A673 (cell line): ENCODE measurements around the gene PLEKHG2. TPM values are rescaled to one million over a fixed set of nuclear protein-coding genes. Genes with fewer than 3 reads are reported as not detected.

Experiments used
- BruUV-seq: library from RNA; stranded (reverse); fragments of 400-500 nt; replicated peaks from 2 replicates; lab custom pipeline; 2021; lab: Mats Ljungman, UMichigan
- CTCF ChIA-PET: fragments of 300-600 bp; sonication (Branson Sonifier 250); formaldehyde crosslinking; loops from one replicate; lab custom pipeline; 2022; ENCODE audit warnings: antibody characterized with exemption; lab: Charles Lee
- POLR2A ChIA-PET: fragments of 300-600 bp; sonication (Branson Sonifier 250); formaldehyde crosslinking; loops from one replicate; lab custom pipeline; 2022; ENCODE audit warnings: antibody characterized with exemption; ENCODE audit not compliant: low non-redundant PET; lab: Charles Lee
- DNase-seq: peaks from one replicate; pipeline ENCODE4 v3.0.0-alpha.2; 2015; ENCODE audit warnings: low spot score
- H3K27ac ChIP-seq: fragments of 200-600 bp; sonication (generic); 2 replicates; pipeline ENCODE4 v1.5.1; 2016; ENCODE audit warnings: mixed run types, low read depth, mild to moderate bottlenecking, mixed read lengths, antibody characterized with exemption, low read length; ENCODE audit not compliant: poor library complexity, severe bottlenecking
- H3K27me3 ChIP-seq: fragments of 200-600 bp; sonication (generic); replicated peaks from 2 replicates; pipeline ENCODE4 v1.6.1; 2017; ENCODE audit warnings: mixed run types, low read depth, mild to moderate bottlenecking, mixed read lengths, antibody characterized with exemption, low read length; ENCODE audit not compliant: insufficient read depth, poor library complexity
- H3K36me3 ChIP-seq: fragments of 200-600 bp; sonication (generic); 2 replicates; pipeline ENCODE4 v1.6.1; 2016; ENCODE audit warnings: mixed run types, mild to moderate bottlenecking, mixed read lengths, antibody characterized with exemption, low read length; ENCODE audit not compliant: insufficient read depth, poor library complexity, severe bottlenecking
- H3K4me1 ChIP-seq: fragments of 200-600 bp; sonication (generic); 2 replicates; pipeline ENCODE4 v1.6.1; 2017; ENCODE audit warnings: mixed run types, mild to moderate bottlenecking, mixed read lengths, antibody characterized with exemption, low read length; ENCODE audit not compliant: insufficient read depth, poor library complexity, severe bottlenecking
- H3K4me3 ChIP-seq: fragments of 200-600 bp; sonication (generic); 2 replicates; pipeline ENCODE4 v1.5.1; 2016; ENCODE audit warnings: low read depth, mixed run types, mild to moderate bottlenecking, mixed read lengths, low read length; ENCODE audit not compliant: poor library complexity, severe bottlenecking
- H3K9me3 ChIP-seq: fragments of 200-600 bp; sonication (generic); 2 replicates; pipeline ENCODE4 v1.6.1; 2016; ENCODE audit warnings: mixed run types, low read depth, mild to moderate bottlenecking, mixed read lengths, antibody characterized with exemption, low read length; ENCODE audit not compliant: poor library complexity, severe bottlenecking
- CTCF ChIP-seq: fragments of 300-800, 200-600 bp; sonication (generic); conservative IDR thresholded peaks from 2 replicates; pipeline ENCODE4 v1.5.1; 2017; ENCODE audit warnings: low read depth, mild to moderate bottlenecking, antibody characterized with exemption, low read length, moderate library complexity, mixed read lengths
- EZH2 ChIP-seq: fragments of 200-600 bp; sonication (generic); IDR thresholded peaks from 2 replicates; pipeline ENCODE4 v1.6.1; 2017; ENCODE audit warnings: borderline replicate concordance, low read depth, mild to moderate bottlenecking, mixed read lengths, antibody characterized with exemption, low read length; ENCODE audit not compliant: poor library complexity, severe bottlenecking
- intact Hi-C: fragments of 100-400 bp; cut with micrococcal nuclease; formaldehyde crosslinking; loops from one replicate; pipeline ENCODE4 v1.10.0; 2022; ENCODE audit not compliant: unreplicated experiment
- total RNA-seq: library from RNA; stranded (reverse); gene quantifications from 2 replicates; pipeline ENCODE4 v1.2.3, GENCODE V29; 2021

The PLEKHG2 gene
- total RNA-seq, 1 experiment from 2014 or later, result 99.4 TPM

GRCh38 chr19:39408392-39409207 lies 3.9 kb upstream of the PLEKHG2 start:
- Histone ChIP-seq H3K27me3 (no peaks in the 10 kb centered on the region), H3K27ac (no peak overlapping the region), H3K36me3 (peaks cover 7% of the 10 kb centered on the region), H3K9me3 (no peaks in the 10 kb centered on the region), H3K4me3 (peak overlapping the region; percentile 87), H3K4me1 (peaks cover 37% of the 10 kb centered on the region)
- no peak for DNase-seq
- no peak for TF ChIP-seq CTCF
- no peak for TF ChIP-seq EZH2
- ChIA-PET CTCF (interaction anchor here (0.6 kb wide), 1 partner anchor 12 kb away, joined by 4 read pairs; no protein-coding TSS in a partner anchor), POLR2A (no interaction called here)
- intact Hi-C loops, result no loop called here
- BruUV-seq, result TSS peak; percentile 54

- peaks cover 32% of the 10 kb centered on the region for H3K4me1 ChIP-seq
- TF ChIP-seq EZH2 (no peak), CTCF (no peak)
- DNase-seq, result peak; percentile 60
- CTCF ChIA-PET, result interaction anchor here (0.6 kb wide), 1 partner anchor 13 kb away, joined by 4 read pairs; no protein-coding TSS in a partner anchor
- intact Hi-C loops, result loop anchor here (5.0 kb wide), 1 partner anchor 287 kb away; no protein-coding TSS in a partner anchor
- H3K27me3 ChIP-seq, result no peaks in the 10 kb centered on the region
- H3K36me3 ChIP-seq, result peaks cover 7% of the 10 kb centered on the region
- BruUV-seq, result no TSS peak
- no peaks in the 10 kb centered on the region for H3K9me3 ChIP-seq
- H3K4me3 ChIP-seq, result peak overlapping the region; percentile 68
- H3K27ac ChIP-seq, result peak overlapping the region; percentile 93
- POLR2A ChIA-PET, result no interaction called here
Measured at GRCh38 chr19:39409208-39410016, 3.1 kb upstream of the PLEKHG2 start.

GRCh38 chr19:39410017-39410830 lies 2.2 kb upstream of the PLEKHG2 start:
- Histone ChIP-seq H3K4me3 (peak overlapping the region; percentile 68), H3K27me3 (no peaks in the 10 kb centered on the region), H3K4me1 (peaks cover 41% of the 10 kb centered on the region), H3K36me3 (peaks cover 7% of the 10 kb centered on the region), H3K27ac (peak overlapping the region; percentile 93), H3K9me3 (no peaks in the 10 kb centered on the region)
- BruUV-seq, result no TSS peak
- intact Hi-C loops, result loop anchor here (5.0 kb wide), 1 partner anchor 288 kb away; no protein-coding TSS in a partner anchor
- TF ChIP-seq CTCF (no peak), EZH2 (no peak)
- DNase-seq, result no peak
- ChIA-PET POLR2A (no interaction called here), CTCF (no interaction called here)
